ENCODE measurements around the gene SMCR8. TPM values are rescaled to one million over a fixed set of nuclear protein-coding genes. Genes with fewer than 3 reads are reported as not detected.
"Not testable (repeated sequence)": the region's sequence is repeated elsewhere in the genome, so short reads cannot be mapped to it uniquely, and the experiment has no call there.

The SMCR8 gene
- total and polyA plus RNA-seq, 9 of the 15 experiments (the other 6 are each of a cell fraction or from before 2014, with no cell fraction given) = 0.25 to 8.8 (median 4.9) TPM

DNA sequence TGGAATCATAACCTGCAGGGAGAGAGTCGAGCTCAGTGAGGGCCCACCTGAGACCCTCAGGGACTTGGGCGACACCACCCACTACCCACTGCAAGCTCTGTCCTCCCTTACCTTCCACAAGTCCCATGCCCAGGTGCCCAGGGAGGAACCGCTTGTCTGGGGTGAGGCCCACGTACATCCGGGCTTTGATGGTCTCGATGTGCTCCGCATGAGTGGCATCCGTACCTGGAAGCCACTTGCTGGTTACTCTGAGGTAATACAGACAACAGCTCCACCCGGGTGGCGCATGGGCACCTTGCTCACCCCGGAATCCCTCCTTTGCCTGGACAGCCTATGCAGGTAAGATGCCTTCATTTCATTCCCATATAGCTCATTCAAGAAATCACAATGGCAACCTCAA is 29.8 kb upstream of the SMCR8 start (continued):
- TF ChIP-seq KLF16 (IDR thresholded peaks at IDR 0.05) = no peak
- TF ChIP-seq SAP30 (IDR thresholded peaks at IDR 0.05; ENCODE audit: borderline replicate concordance, insufficient read depth, low read depth, low read length, poor library complexity, severe bottlenecking) = no peak

DNA sequence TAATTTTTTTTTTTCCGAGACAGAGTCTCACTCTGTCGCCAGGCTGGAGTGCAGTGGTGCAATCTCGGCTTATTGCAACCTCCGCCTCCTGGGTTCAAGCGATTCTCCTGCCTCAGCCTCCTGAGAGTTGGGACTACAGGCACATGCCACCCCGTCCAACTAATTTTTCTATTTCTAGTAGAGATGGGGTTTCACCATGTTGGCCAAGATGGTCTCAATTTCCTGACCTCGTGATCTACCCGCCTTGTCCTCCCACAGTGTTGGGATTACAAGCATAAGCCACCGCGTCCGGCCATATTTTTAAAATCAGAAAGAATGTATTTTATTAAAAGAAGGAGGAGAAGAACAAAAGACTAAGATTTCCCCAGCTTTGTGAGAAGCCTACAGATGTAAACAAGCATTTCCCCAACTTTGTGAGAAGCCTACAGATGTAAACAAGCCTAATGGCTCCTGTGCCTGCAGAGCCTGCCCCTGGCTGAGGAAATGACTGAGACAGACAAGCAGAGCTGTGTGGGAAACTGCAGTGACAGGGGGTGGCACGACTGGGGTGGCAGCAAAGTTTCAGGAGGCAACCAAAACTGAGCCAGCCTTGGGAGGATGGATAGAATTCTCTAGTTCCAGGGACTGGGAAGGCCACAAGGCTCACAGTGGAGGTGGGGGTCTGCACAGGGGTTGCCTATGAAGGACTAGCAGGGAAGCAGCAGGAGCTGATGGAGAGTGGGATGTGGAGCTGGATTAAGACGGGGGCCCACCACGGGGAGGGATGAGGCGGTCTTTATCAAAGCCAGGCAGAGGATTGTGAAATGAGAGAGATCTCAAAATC is 23.2 kb upstream of the SMCR8 start:
- ATAC-seq = no peak
- no peak for FAIRE-seq

DNA sequence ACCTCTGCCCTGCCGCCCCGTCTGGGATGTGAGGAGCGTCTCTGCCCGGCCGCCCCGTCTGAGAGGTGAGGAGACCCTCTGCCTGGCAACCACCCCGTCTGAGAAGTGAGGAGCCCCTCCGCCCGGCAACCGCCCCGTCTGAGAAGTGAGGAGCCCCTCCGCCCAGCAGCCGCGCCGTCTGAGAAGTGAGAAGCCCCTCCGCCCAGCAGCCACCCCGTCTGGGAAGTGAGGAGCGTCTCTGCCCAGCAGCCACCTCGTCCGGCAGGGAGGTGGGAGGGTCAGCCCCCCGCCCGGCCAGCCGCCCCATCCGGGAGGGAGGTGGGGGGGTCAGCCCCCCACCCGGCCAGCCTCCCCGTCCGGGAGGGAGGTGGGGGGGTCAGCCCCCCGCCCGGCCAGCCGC is 17.0 kb upstream of the SMCR8 start:
- POLR2A ChIA-PET; H3K9me3 ChIP-seq (replicated peaks; ENCODE audit: control insufficient read depth, insufficient read depth, low read depth, low read length); H3K4me3 ChIP-seq; H3K27ac ChIP-seq (ENCODE audit: extremely low read depth, low read depth, low read length); H3K79me2 ChIP-seq (ENCODE audit: control insufficient read depth, insufficient read depth, low read length); H4K20me1 ChIP-seq (replicated peaks; ENCODE audit: control insufficient read depth, insufficient read depth, low read length); in situ Hi-C loops (cut with MboI); ATAC-seq; H3K4me1 ChIP-seq (replicated peaks in 1 of 2; ENCODE audit: control insufficient read depth in 2 of 2, insufficient read depth in 2 of 2, low read length in 2 of 2); FAIRE-seq; CTCF ChIA-PET (ENCODE audit: low intra/inter-chr PET ratio); DNase-seq (ENCODE audit: extremely low read depth in 1 of 4, low spot score in 3 of 4); intact Hi-C loops (cut with micrococcal nuclease); H3K27me3 ChIP-seq (ENCODE audit: control insufficient read depth in 2 of 2, insufficient read depth in 2 of 2, low read length in 2 of 2); H3K9ac ChIP-seq (ENCODE audit: insufficient read depth in 1 of 2, low read depth in 2 of 2, low read length in 2 of 2); H2AFZ ChIP-seq (ENCODE audit: low read depth, low read length); H3K9me1 ChIP-seq (ENCODE audit: control insufficient read depth, insufficient read depth, low read length); BruUV-seq (replicated peaks); H3K4me2 ChIP-seq (ENCODE audit: insufficient read depth, low read length): not testable (repeated sequence)
- peaks cover 53% of the 10 kb centered on the region; the same call in 2 of the 3 replicates for H3K36me3 ChIP-seq (ENCODE audit: control insufficient read depth, insufficient read depth, low read length)
- no CpG with 5 or more reads among the region's 30 CpGs for WGBS (ENCODE audit: insufficient coverage, low coverage, missing lambda C conversion rate)

More for the DNA sequence above, 23.2 kb upstream of the SMCR8 start:
- Histone ChIP-seq H3K9me1 (ENCODE audit: control insufficient read depth, insufficient read depth, low read length) (no peaks in the 10 kb centered on the region), H3K27me3 (ENCODE audit: control insufficient read depth in 2 of 2, insufficient read depth in 2 of 2, low read length in 2 of 2) (no peaks in the 10 kb centered on the region), H3K4me3 (no peak overlapping the region), H3K79me2 (ENCODE audit: control insufficient read depth, insufficient read depth, low read length) (no peaks in the 10 kb centered on the region), H3K27ac (ENCODE audit: extremely low read depth, low read depth, low read length) (no peak overlapping the region), H4K20me1 (replicated peaks; ENCODE audit: control insufficient read depth, insufficient read depth, low read length) (no peaks in the 10 kb centered on the region), H3K9me3 (replicated peaks; ENCODE audit: control insufficient read depth, insufficient read depth, low read depth, low read length) (no peaks in the 10 kb centered on the region), H3K4me2 (ENCODE audit: insufficient read depth, low read length) (no peak overlapping the region), H3K36me3 (ENCODE audit: control insufficient read depth, insufficient read depth, low read length) (peaks cover 63% of the 10 kb centered on the region; the same call in 2 of the 3 replicates), H3K4me1 (replicated peaks in 1 of 2; ENCODE audit: control insufficient read depth in 2 of 2, insufficient read depth in 2 of 2, low read length in 2 of 2) (no peaks in the 10 kb centered on the region), H3K9ac (ENCODE audit: insufficient read depth in 1 of 2, low read depth in 2 of 2, low read length in 2 of 2) (no peak overlapping the region), H2AFZ (ENCODE audit: low read depth, low read length) (no peak overlapping the region)
- TF ChIP-seq PHB (CRISPR knock-in tag; IDR thresholded peaks at IDR 0.05) (no peak), DMBX1 (CRISPR knock-in tag; IDR thresholded peaks at IDR 0.05; ENCODE audit: borderline replicate concordance) (no peak), HIVEP1 (CRISPR knock-in tag; IDR thresholded peaks at IDR 0.05) (no peak), TBP (optimal IDR thresholded peaks at IDR 0.05; ENCODE audit: low read depth, low read length) (no peak), TGIF2 (CRISPR knock-in tag; IDR thresholded peaks at IDR 0.05) (no peak), WHSC1 (IDR thresholded peaks at IDR 0.05; ENCODE audit: low read length) (no peak), HCFC1 (IDR thresholded peaks at IDR 0.05; ENCODE audit: low read depth, low read length) (no peak), ETV1 (tag; conservative IDR thresholded peaks at IDR 0.05; ENCODE audit: low read depth) (no peak), KAT7 (CRISPR knock-in tag; IDR thresholded peaks at IDR 0.05; ENCODE audit: borderline replicate concordance) (no peak), RBM25 (IDR thresholded peaks at IDR 0.05; ENCODE audit: low read depth, low read length, severe bottlenecking) (no peak), SMARCB1 (IDR thresholded peaks at IDR 0.05; ENCODE audit: insufficient read length, low read depth) (no peak), HSF4 (CRISPR knock-in tag; IDR thresholded peaks at IDR 0.05; ENCODE audit: borderline replicate concordance) (no peak), NCOA1 (IDR thresholded peaks at IDR 0.05; ENCODE audit: low read depth) (no peak), TRIM28 (IDR thresholded peaks at IDR 0.05) (no peak)
- TF ChIP-seq, protein P1, sequence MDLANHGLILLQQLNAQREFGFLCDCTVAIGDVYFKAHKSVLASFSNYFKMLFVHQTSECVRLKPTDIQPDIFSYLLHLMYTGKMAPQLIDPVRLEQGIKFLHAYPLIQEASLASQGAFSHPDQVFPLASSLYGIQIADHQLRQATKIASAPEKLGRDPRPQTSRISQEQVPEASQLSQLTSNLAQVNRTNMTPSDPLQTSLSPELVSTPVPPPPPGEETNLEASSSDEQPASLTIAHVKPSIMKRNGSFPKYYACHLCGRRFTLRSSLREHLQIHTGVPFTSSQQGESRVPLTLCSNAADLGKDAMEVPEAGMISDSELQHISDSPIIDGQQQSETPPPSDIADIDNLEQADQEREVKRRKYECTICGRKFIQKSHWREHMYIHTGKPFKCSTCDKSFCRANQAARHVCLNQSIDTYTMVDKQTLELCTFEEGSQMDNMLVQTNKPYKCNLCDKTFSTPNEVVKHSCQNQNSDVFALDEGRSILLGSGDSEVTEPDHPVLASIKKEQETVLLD (IDR thresholded peaks at IDR 0.05) = no peak
- TF ChIP-seq, protein P2, sequence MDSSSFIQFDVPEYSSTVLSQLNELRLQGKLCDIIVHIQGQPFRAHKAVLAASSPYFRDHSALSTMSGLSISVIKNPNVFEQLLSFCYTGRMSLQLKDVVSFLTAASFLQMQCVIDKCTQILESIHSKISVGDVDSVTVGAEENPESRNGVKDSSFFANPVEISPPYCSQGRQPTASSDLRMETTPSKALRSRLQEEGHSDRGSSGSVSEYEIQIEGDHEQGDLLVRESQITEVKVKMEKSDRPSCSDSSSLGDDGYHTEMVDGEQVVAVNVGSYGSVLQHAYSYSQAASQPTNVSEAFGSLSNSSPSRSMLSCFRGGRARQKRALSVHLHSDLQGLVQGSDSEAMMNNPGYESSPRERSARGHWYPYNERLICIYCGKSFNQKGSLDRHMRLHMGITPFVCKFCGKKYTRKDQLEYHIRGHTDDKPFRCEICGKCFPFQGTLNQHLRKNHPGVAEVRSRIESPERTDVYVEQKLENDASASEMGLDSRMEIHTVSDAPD (CRISPR knock-in tag; IDR thresholded peaks at IDR 0.05) = no peak
- in situ Hi-C loops (cut with MboI) = no loop called here
- ChIA-PET POLR2A (interaction anchor here (1.5 kb wide), 1 partner anchor 10 kb away, joined by 5 read pairs; no protein-coding TSS in a partner anchor), CTCF (ENCODE audit: low intra/inter-chr PET ratio) (no interaction called here)
- BruUV-seq (replicated peaks) = no TSS peak
- 92% methylated on average over 12 of the region's 15 CpGs for WGBS (ENCODE audit: insufficient coverage, low coverage, missing lambda C conversion rate)
- intact Hi-C loops (cut with micrococcal nuclease) = no loop called here
- DNase-seq (ENCODE audit: extremely low read depth in 1 of 4, low spot score in 3 of 4) = no peak

Measured in K562 (cell line).